CD8-positive, alpha-beta memory T cell (primary cell): ENCODE measurements around the gene TRIM75. TPM values are rescaled to one million over a fixed set of nuclear protein-coding genes. Genes with fewer than 3 reads are reported as not detected.
"Not testable (repeated sequence)": the region's sequence is repeated elsewhere in the genome, so short reads cannot be mapped to it uniquely, and the experiment has no call there.

Source experiments
- CTCF ChIA-PET: fragments of 350-600 bp; sonication (Branson Sonifier 250); formaldehyde crosslinking; loops from one replicate; lab custom pipeline; 2021; ENCODE audit warnings: antibody characterized with exemption; lab: Charles Lee
- POLR2A ChIA-PET: fragments of 350-600 bp; sonication (Branson Sonifier 250); formaldehyde crosslinking; loops from one replicate; lab custom pipeline; 2021; ENCODE audit warnings: antibody characterized with exemption; lab: Charles Lee
- DNase-seq, 5 donors: peaks; one replicate each; pipeline versions ENCODE4 v3.0.0 to v3.0.0-alpha.2; 2020 to 2022; ENCODE audit warnings: mixed read lengths in 1 of 5
- H3K27ac ChIP-seq: one replicate; pipeline ENCODE4 v1.7.0; 2013; ENCODE audit warnings: low read depth, mild to moderate bottlenecking, low read length, moderate library complexity
- H3K27me3 ChIP-seq: 2 replicates; pipeline ENCODE4 v1.7.0; 2013; ENCODE audit warnings: low read length, mild to moderate bottlenecking; ENCODE audit not compliant: insufficient read depth, poor library complexity, severe bottlenecking
- H3K36me3 ChIP-seq: 2 replicates; pipeline ENCODE4 v1.7.0; 2013; ENCODE audit warnings: mild to moderate bottlenecking, low read length, moderate library complexity; ENCODE audit not compliant: insufficient read depth
- H3K4me1 ChIP-seq: 2 replicates; pipeline ENCODE4 v1.7.0; 2013; ENCODE audit warnings: mild to moderate bottlenecking, low read length, moderate library complexity; ENCODE audit not compliant: insufficient read depth
- H3K4me3 ChIP-seq: 2 replicates; pipeline ENCODE4 v1.7.0; 2013; ENCODE audit warnings: mild to moderate bottlenecking, low read length
- H3K9me3 ChIP-seq: 2 replicates; pipeline ENCODE4 v1.7.0; 2013; ENCODE audit warnings: mild to moderate bottlenecking, low read length
- H3K27ac Mint-ChIP-seq, 8 donors: one replicate each; pipeline ENCODE4 v1.8.0; 2020 to 2021; ENCODE audit warnings: mixed read lengths in 8 of 8, mild to moderate bottlenecking in 6 of 8, inconsistent platforms in 3 of 8, moderate library complexity in 3 of 8
- H3K27me3 Mint-ChIP-seq, 2 donors: one replicate each; pipeline ENCODE4 v1.8.0; 2020 to 2021; ENCODE audit warnings: mixed read lengths in 2 of 2, mild to moderate bottlenecking in 1 of 2, moderate library complexity in 1 of 2
- H3K36me3 Mint-ChIP-seq, 3 donors: one replicate each; pipeline ENCODE4 v1.8.0; 2020 to 2021; ENCODE audit warnings: mixed read lengths in 3 of 3, inconsistent platforms in 1 of 3, mild to moderate bottlenecking in 1 of 3
- H3K4me1 Mint-ChIP-seq, 3 donors: one replicate each; pipeline ENCODE4 v1.8.0; 2020 to 2021; ENCODE audit warnings: mixed read lengths in 3 of 3, inconsistent platforms in 1 of 3, mild to moderate bottlenecking in 1 of 3
- H3K4me3 Mint-ChIP-seq, 7 donors: one replicate each; pipeline ENCODE4 v1.8.0; 2020 to 2021; ENCODE audit warnings: mixed read lengths in 7 of 7, mild to moderate bottlenecking in 6 of 7, moderate library complexity in 4 of 7, inconsistent platforms in 2 of 7
- H3K9me3 Mint-ChIP-seq, 5 donors: one replicate each; pipeline ENCODE4 v1.8.0; 2020 to 2022; ENCODE audit warnings: mixed read lengths in 5 of 5, mild to moderate bottlenecking in 3 of 5, moderate library complexity in 2 of 5, inconsistent platforms in 1 of 5
- polyA plus RNA-seq: library from polyadenylated mRNA; unstranded; fragments of 300-500 nt; fragmentation: Illumina TruSeq; gene quantifications from one replicate; pipeline ENCODE4 v1.2.3, GENCODE V29; 2021
- total RNA-seq, 2 experiments: library from RNA; stranded (reverse); gene quantifications; one replicate each; pipeline ENCODE4 v1.2.3, GENCODE V29; 2021

The TRIM75 gene
- total and polyA plus RNA-seq, 3 experiments from 2014 or later, result not detected

- POLR2A ChIA-PET, result no interaction called here
- Mint-ChIP-seq H3K27me3 (no peaks in the 10 kb centered on the region), H3K9me3 (no peaks in the 10 kb centered on the region), H3K36me3 (peaks cover 6 to 55% (median 19%) of the 10 kb centered on the region in 3 donors), H3K4me1 (no peaks in the 10 kb centered on the region), H3K27ac (no peak overlapping the region), H3K4me3 (no peak overlapping the region)
- no peak for DNase-seq
- Histone ChIP-seq H3K36me3 (peaks cover 6% of the 10 kb centered on the region), H3K4me3 (no peak overlapping the region), H3K27ac (no peak overlapping the region), H3K4me1 (no peaks in the 10 kb centered on the region), H3K9me3 (no peaks in the 10 kb centered on the region), H3K27me3 (no peaks in the 10 kb centered on the region)
- CTCF ChIA-PET, result interaction anchor here (1.2 to 2.2 kb wide), 2 partner anchors 10 to 11 kb away, joined by 3 to 7 read pairs; no protein-coding TSS in a partner anchor
Measured at GRCh38 chr4:165085946-165086345, 32.3 kb downstream of the TRIM75 start.

DNA sequence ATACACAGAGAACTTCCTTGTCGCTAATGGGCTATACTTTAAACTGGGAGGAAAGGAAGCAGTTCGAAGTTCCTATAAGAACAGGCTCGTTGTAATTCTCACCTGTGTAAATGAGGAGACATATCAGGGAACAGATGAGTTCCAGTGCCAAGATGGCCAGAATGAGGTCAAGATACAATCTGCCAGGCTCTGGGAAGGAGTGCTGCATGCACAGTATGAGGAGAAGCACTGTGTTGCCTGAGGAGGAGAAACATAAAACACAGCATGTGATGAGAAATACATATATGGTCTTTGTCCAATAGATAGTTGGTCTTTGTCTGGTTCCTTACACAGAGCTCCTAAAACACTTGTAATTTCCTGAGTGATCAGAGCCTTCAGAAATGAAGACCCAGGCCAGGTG lies 34.7 kb downstream of the TRIM75 start:
- no peak for DNase-seq
- H3K36me3 Mint-ChIP-seq, result peaks cover 6 to 71% (median 23%) of the 10 kb centered on the region in 3 donors
- Histone ChIP-seq H3K4me3 (no peak overlapping the region), H3K27me3 (no peaks in the 10 kb centered on the region), H3K4me1 (no peaks in the 10 kb centered on the region), H3K36me3 (peaks cover 6% of the 10 kb centered on the region), H3K27ac (no peak overlapping the region), H3K9me3 (no peaks in the 10 kb centered on the region)
- H3K27ac Mint-ChIP-seq, result peak overlapping the region in 1 of 8 donors; percentile 33
- CTCF ChIA-PET, result no interaction called here
- POLR2A ChIA-PET, result no interaction called here
- H3K27me3 Mint-ChIP-seq, result no peaks in the 10 kb centered on the region
- H3K4me3 Mint-ChIP-seq, result no peak overlapping the region
- H3K4me1 Mint-ChIP-seq, result no peaks in the 10 kb centered on the region
- no peaks in the 10 kb centered on the region for H3K9me3 Mint-ChIP-seq

DNA sequence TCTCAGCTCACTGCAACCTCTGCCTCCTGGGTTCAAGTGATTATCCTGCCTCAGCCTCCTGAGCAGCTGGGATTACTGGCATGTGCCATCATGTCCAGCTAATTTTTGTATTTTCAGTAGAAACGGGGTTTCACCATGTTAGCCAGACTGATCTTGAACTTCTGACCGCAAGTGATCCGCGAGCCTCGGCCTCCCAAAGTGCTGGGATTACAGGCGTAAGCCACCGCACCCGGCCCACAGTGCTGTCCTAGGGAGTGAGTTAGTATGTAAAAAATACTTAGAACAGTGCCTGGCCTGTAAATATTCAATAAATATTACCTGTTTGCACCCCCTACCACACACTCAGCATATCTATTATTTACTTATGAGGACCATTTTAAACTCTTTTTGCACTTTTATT lies 38.5 kb downstream of the TRIM75 start:
- H3K27ac Mint-ChIP-seq, H3K27me3 Mint-ChIP-seq, H3K4me1 Mint-ChIP-seq, H3K36me3 ChIP-seq, H3K4me3 Mint-ChIP-seq, POLR2A ChIA-PET, H3K27ac ChIP-seq, H3K4me3 ChIP-seq, H3K27me3 ChIP-seq, H3K9me3 Mint-ChIP-seq, DNase-seq, H3K4me1 ChIP-seq, H3K9me3 ChIP-seq: not testable (repeated sequence)
- peaks cover 3 to 59% (median 16%) of the 10 kb centered on the region in 3 donors for H3K36me3 Mint-ChIP-seq
- CTCF ChIA-PET, result interaction anchor here (1.6 kb wide), 1 partner anchor 21 kb away, joined by 3 read pairs; the partner anchor contains the start of gene TMEM192

- CTCF ChIA-PET, result no interaction called here
- H3K27ac Mint-ChIP-seq, result peak overlapping the region in 2 of 8 donors; percentile 17 to 50
Measured at GRCh38 chr4:165094873-165095272, 41.2 kb downstream of the TRIM75 start.

GRCh38 chr4:165095291-165095690 lies 41.6 kb downstream of the TRIM75 start:
- CTCF ChIA-PET, result no interaction called here
- H3K27me3 Mint-ChIP-seq, result no peaks in the 10 kb centered on the region

More at GRCh38 chr4:165094873-165095272, 41.2 kb downstream of the TRIM75 start:
- POLR2A ChIA-PET, result no interaction called here
- Mint-ChIP-seq H3K36me3 (peaks cover 0 to 55% (median 8%) of the 10 kb centered on the region in 3 donors), H3K4me1 (no peaks in the 10 kb centered on the region), H3K9me3 (no peaks in the 10 kb centered on the region), H3K4me3 (no peak overlapping the region), H3K27me3 (no peaks in the 10 kb centered on the region)
- no peak overlapping the region for H3K27ac ChIP-seq
- H3K4me3 ChIP-seq, result no peak overlapping the region
- no peaks in the 10 kb centered on the region for H3K27me3 ChIP-seq
- no peaks in the 10 kb centered on the region for H3K9me3 ChIP-seq
- H3K36me3 ChIP-seq, result no peaks in the 10 kb centered on the region
- no peaks in the 10 kb centered on the region for H3K4me1 ChIP-seq
- DNase-seq, result no peak

DNA sequence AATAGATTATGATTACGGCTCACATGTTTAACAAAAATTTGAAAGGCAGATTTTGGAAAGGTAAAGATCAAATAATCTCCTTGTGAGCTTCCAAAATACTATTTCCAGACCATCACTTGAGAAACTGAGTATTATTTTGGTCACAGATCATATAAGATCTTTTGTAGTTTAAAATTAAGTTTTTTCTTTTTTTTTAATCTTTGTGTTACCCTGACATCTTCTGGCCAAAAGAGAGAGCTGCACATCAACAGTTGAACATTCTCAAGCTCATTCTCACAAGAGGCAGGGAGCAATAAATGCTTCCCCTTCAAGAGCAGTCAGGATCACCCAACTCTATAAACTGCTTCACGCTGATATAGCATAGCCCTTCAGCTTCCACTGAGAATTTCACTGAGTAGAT lies 43.1 kb downstream of the TRIM75 start:
- peaks cover 0 to 57% (median 9%) of the 10 kb centered on the region in 3 donors for H3K36me3 Mint-ChIP-seq
- POLR2A ChIA-PET, result no interaction called here
- DNase-seq, result no peak

More at GRCh38 chr4:165095291-165095690, 41.6 kb downstream of the TRIM75 start:
- Mint-ChIP-seq H3K4me3 (no peak overlapping the region), H3K9me3 (no peaks in the 10 kb centered on the region), H3K36me3 (peaks cover 0 to 55% (median 10%) of the 10 kb centered on the region in 3 donors), H3K27ac (peak overlapping the region in 2 of 8 donors; percentile 17 to 47), H3K4me1 (no peaks in the 10 kb centered on the region)
- DNase-seq, result no peak
- POLR2A ChIA-PET, result no interaction called here
- no peaks in the 10 kb centered on the region for H3K4me1 ChIP-seq
- H3K27ac ChIP-seq, result no peak overlapping the region
- no peak overlapping the region for H3K4me3 ChIP-seq
- no peaks in the 10 kb centered on the region for H3K36me3 ChIP-seq
- no peaks in the 10 kb centered on the region for H3K9me3 ChIP-seq
- no peaks in the 10 kb centered on the region for H3K27me3 ChIP-seq

DNA sequence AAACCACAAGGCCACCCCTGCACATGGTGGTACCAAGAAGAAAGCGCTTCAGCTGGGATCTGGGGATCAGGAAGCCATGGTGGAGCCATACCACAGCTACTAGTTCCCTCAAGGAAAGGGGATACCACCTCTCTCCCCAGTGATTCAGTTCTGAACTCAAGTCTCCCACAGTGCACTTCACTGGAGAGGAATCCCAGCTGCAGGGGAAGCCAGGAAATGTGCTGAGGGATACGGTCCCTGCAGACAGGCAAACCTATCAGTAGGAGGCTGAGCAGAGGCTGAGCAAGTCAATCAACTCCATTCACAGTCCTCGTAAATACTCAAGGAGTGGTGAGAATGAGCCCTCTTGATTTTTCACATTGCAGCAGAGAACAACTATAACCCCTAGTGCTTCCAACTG lies 48.0 kb downstream of the TRIM75 start:
- no peak for DNase-seq
- Histone ChIP-seq H3K4me1 (no peaks in the 10 kb centered on the region), H3K27me3 (no peaks in the 10 kb centered on the region), H3K27ac (no peak overlapping the region), H3K4me3 (no peak overlapping the region), H3K36me3 (peaks cover 6% of the 10 kb centered on the region), H3K9me3 (no peaks in the 10 kb centered on the region)
- ChIA-PET CTCF (no interaction called here), POLR2A (no interaction called here)
- no peaks in the 10 kb centered on the region for H3K9me3 Mint-ChIP-seq
- no peaks in the 10 kb centered on the region for H3K27me3 Mint-ChIP-seq
- peaks cover 0 to 49% (median 7%) of the 10 kb centered on the region in 3 donors for H3K36me3 Mint-ChIP-seq
- H3K4me3 Mint-ChIP-seq, result no peak overlapping the region
- peak overlapping the region in 1 of 8 donors; percentile 72 for H3K27ac Mint-ChIP-seq
- peaks cover 0 to 5% (median 4%) of the 10 kb centered on the region in 3 donors for H3K4me1 Mint-ChIP-seq

More for the DNA sequence above, 43.1 kb downstream of the TRIM75 start:
- Mint-ChIP-seq H3K27ac (peak overlapping the region in 1 of 8 donors; percentile 27), H3K4me1 (no peaks in the 10 kb centered on the region), H3K9me3 (no peaks in the 10 kb centered on the region), H3K4me3 (no peak overlapping the region), H3K27me3 (no peaks in the 10 kb centered on the region)
- Histone ChIP-seq H3K27ac (no peak overlapping the region), H3K4me1 (no peaks in the 10 kb centered on the region), H3K36me3 (peaks cover 5% of the 10 kb centered on the region), H3K4me3 (no peak overlapping the region), H3K27me3 (no peaks in the 10 kb centered on the region), H3K9me3 (no peaks in the 10 kb centered on the region)
- CTCF ChIA-PET, result interaction anchor here (0.8 to 2.0 kb wide), 6 partner anchors 8 to 1547 kb away, joined by 3 to 10 read pairs (median 4); partner anchors contain the start of gene TMEM192

- peaks cover 8 to 21% (median 8%) of the 10 kb centered on the region in 3 donors for H3K4me1 Mint-ChIP-seq
- no peaks in the 10 kb centered on the region for H3K27me3 ChIP-seq
- H3K4me1 ChIP-seq, result peaks cover 4% of the 10 kb centered on the region
- POLR2A ChIA-PET, result no interaction called here
- H3K27ac Mint-ChIP-seq, result peak overlapping the region in 1 of 8 donors; percentile 27
- no peak for DNase-seq
- no peak overlapping the region for H3K27ac ChIP-seq
- peaks cover 4% of the 10 kb centered on the region for H3K36me3 ChIP-seq
- no peaks in the 10 kb centered on the region for H3K9me3 ChIP-seq
- H3K36me3 Mint-ChIP-seq, result peaks cover 0 to 19% (median 4%) of the 10 kb centered on the region in 3 donors
- H3K9me3 Mint-ChIP-seq, result no peaks in the 10 kb centered on the region
- H3K4me3 Mint-ChIP-seq, result no peak overlapping the region
- no peak overlapping the region for H3K4me3 ChIP-seq
- CTCF ChIA-PET, result interaction anchor here (1.5 kb wide), 1 partner anchor 1557 kb away, joined by 5 read pairs; no protein-coding TSS in a partner anchor
- H3K27me3 Mint-ChIP-seq, result no peaks in the 10 kb centered on the region
Measured at GRCh38 chr4:165106518-165106917, 52.9 kb downstream of the TRIM75 start.
